Uterus (tissue), 4 donors: ENCODE measurements around the gene CACNA2D4. TPM values are rescaled to one million over a fixed set of nuclear protein-coding genes. Genes with fewer than 3 reads are reported as not detected.

ENCODE experiments used
- DNase-seq, 2 donors: peaks; one replicate each; pipeline ENCODE4 v3.0.0-alpha.2; 2019 to 2020
- H3K27ac ChIP-seq, 2 donors: fragments of 200-600 bp; sonication (generic); 1 replicate in 1 of 2; 2 replicates in 1 of 2; pipeline ENCODE4 v1.5.1; 2016 to 2018
- H3K27me3 ChIP-seq, 2 donors: fragments of 200-600 bp; sonication (generic); one replicate each; pipeline ENCODE4 v1.5.1; 2018 to 2019; ENCODE audit warnings: control low read depth in 1 of 2
- H3K36me3 ChIP-seq, 2 donors: fragments of 200-600 bp; sonication (generic); one replicate each; pipeline ENCODE4 v1.5.1; 2019; ENCODE audit warnings: control low read depth in 1 of 2
- H3K4me1 ChIP-seq, 2 donors: fragments of 200-600 bp; sonication (generic); one replicate each; pipeline ENCODE4 v1.5.1; 2018 to 2019; ENCODE audit warnings: control low read depth in 1 of 2
- H3K4me3 ChIP-seq, 2 donors: fragments of 200-600 bp; sonication (generic); 1 replicate in 1 of 2; 2 replicates in 1 of 2; pipeline ENCODE4 v1.5.1; 2018 to 2019; ENCODE audit warnings: mild to moderate bottlenecking in 1 of 2
- H3K9me3 ChIP-seq, 2 donors: fragments of 200-600 bp; sonication (generic); one replicate each; pipeline ENCODE4 v1.5.1; 2019; ENCODE audit warnings: control low read depth in 1 of 2
- CTCF ChIP-seq, 4 experiments: fragments of 200-600 bp in 2 of 4; fragments of 450-650 bp in 2 of 4; sonication (generic) in 2 of 4; IDR thresholded peaks; one replicate each; pipeline ENCODE4 v1.5.1; 2016 to 2019; ENCODE audit warnings: antibody characterized with exemption in 4 of 4, mild to moderate bottlenecking in 2 of 4, moderate library complexity in 1 of 4
- POLR2A ChIP-seq, 2 donors: fragments of 450-650 bp; IDR thresholded peaks; one replicate each; pipeline ENCODE4 v1.6.1; 2016; ENCODE audit warnings: antibody characterized with exemption in 2 of 2, mild to moderate bottlenecking in 1 of 2, moderate library complexity in 1 of 2
- intact Hi-C: fragments of 100-400 bp; cut with DNase I; formaldehyde crosslinking; loops from one replicate; pipeline ENCODE4 v1.15.1; 2023; ENCODE audit warnings: low total_unique reads
- total RNA-seq, 4 donors: library from RNA; depleted of rRNA in 3 of 4; stranded (reverse); fragments of >200 nt in 3 of 4; gene quantifications; one replicate each; pipeline versions ENCODE4 v1.1.0 to v1.2.4, GENCODE V29; 2014 to 2023
- donor health status: DM: yes; HTN: yes; CAD: no.

Gene CACNA2D4
- total RNA-seq, 4 donors from 2014 or later, result 2.6 to 4.1 (median 4.0) TPM; not detected in 1

- no peaks in the 10 kb centered on the region for H3K36me3 ChIP-seq
- no peaks in the 10 kb centered on the region for H3K27me3 ChIP-seq
- TF ChIP-seq POLR2A (IDR thresholded peaks at IDR 0.05) (no peak), CTCF (IDR thresholded peaks at IDR 0.05) (no peak)
- no peaks in the 10 kb centered on the region for H3K9me3 ChIP-seq
- intact Hi-C loops, result no loop called here
- H3K4me3 ChIP-seq, result no peak overlapping the region
- DNase-seq, result no peak
- no peaks in the 10 kb centered on the region for H3K4me1 ChIP-seq
- H3K27ac ChIP-seq, result no peak overlapping the region
These were observed 109.5 kb downstream of the CACNA2D4 start for GRCh38 chr12:1808798-1809480.

GRCh38 chr12:1808036-1808797 is 110.2 kb downstream of the CACNA2D4 start:
- DNase-seq, result no peak
- TF ChIP-seq POLR2A (IDR thresholded peaks at IDR 0.05), result no peak
- no peak for TF ChIP-seq CTCF (IDR thresholded peaks at IDR 0.05)
- intact Hi-C loops, result no loop called here
- Histone ChIP-seq H3K4me1 (no peaks in the 10 kb centered on the region), H3K9me3 (no peaks in the 10 kb centered on the region), H3K27ac (no peak overlapping the region), H3K27me3 (no peaks in the 10 kb centered on the region), H3K4me3 (no peak overlapping the region), H3K36me3 (no peaks in the 10 kb centered on the region)

- Histone ChIP-seq H3K27ac (no peak overlapping the region), H3K36me3 (no peaks in the 10 kb centered on the region), H3K9me3 (no peaks in the 10 kb centered on the region), H3K4me1 (no peaks in the 10 kb centered on the region), H3K27me3 (no peaks in the 10 kb centered on the region), H3K4me3 (no peak overlapping the region)
- DNase-seq, result peak in 1 of 2 donors; percentile 6
- intact Hi-C loops, result no loop called here
- TF ChIP-seq CTCF (IDR thresholded peaks at IDR 0.05), result no peak
- no peak for TF ChIP-seq POLR2A (IDR thresholded peaks at IDR 0.05)
These were observed 111.2 kb downstream of the CACNA2D4 start for GRCh38 chr12:1807087-1807860.

GRCh38 chr12:1806301-1807086 is 112.0 kb downstream of the CACNA2D4 start:
- Histone ChIP-seq H3K9me3 (no peaks in the 10 kb centered on the region), H3K27me3 (no peaks in the 10 kb centered on the region), H3K27ac (no peak overlapping the region), H3K4me3 (no peak overlapping the region), H3K36me3 (no peaks in the 10 kb centered on the region), H3K4me1 (no peaks in the 10 kb centered on the region)
- peak in 1 of 2 donors; percentile 14 for DNase-seq
- TF ChIP-seq POLR2A (IDR thresholded peaks at IDR 0.05), result no peak
- intact Hi-C loops, result no loop called here

- intact Hi-C loops, result no loop called here
- H3K4me3 ChIP-seq, result no peak overlapping the region
- no peaks in the 10 kb centered on the region for H3K9me3 ChIP-seq
- TF ChIP-seq POLR2A (IDR thresholded peaks at IDR 0.05) (no peak), CTCF (IDR thresholded peaks at IDR 0.05) (no peak)
- no peak overlapping the region for H3K27ac ChIP-seq
- DNase-seq, result peak in 1 of 2 donors; percentile 14
- no peaks in the 10 kb centered on the region for H3K4me1 ChIP-seq
- no peaks in the 10 kb centered on the region for H3K27me3 ChIP-seq
- no peaks in the 10 kb centered on the region for H3K36me3 ChIP-seq
These were observed 112.9 kb downstream of the CACNA2D4 start for GRCh38 chr12:1805441-1806081.
